CD4-positive, CD25-positive, alpha-beta regulatory T cell (primary cell): ENCODE results near the gene UNKL. TPM values are rescaled to one million over a fixed set of nuclear protein-coding genes. Genes with fewer than 3 reads are reported as not detected.

Experiments
- ATAC-seq, 2 donors: fragments of 150-1000 bp; cut with Tn5 transposase; one replicate each; pipeline ENCODE4 v1.10.0; 2021; ENCODE audit warnings: low read depth in 2 of 2, moderate number of reproducible peaks in 2 of 2, moderate library complexity in 1 of 2
- DNase-seq, 3 donors: peaks; one replicate each; pipeline versions ENCODE4 v3.0.0 to v3.0.0-alpha.2; 2012 to 2022; ENCODE audit warnings: mixed read lengths in 1 of 3
- H3K27ac ChIP-seq: one replicate; pipeline ENCODE4 v1.7.0; 2013; ENCODE audit warnings: mild to moderate bottlenecking, low read length; ENCODE audit not compliant: insufficient read depth, poor library complexity, severe bottlenecking
- H3K27me3 ChIP-seq: one replicate; pipeline ENCODE4 v1.7.0; 2013; ENCODE audit warnings: low read length; ENCODE audit not compliant: control insufficient read depth, insufficient read depth
- H3K36me3 ChIP-seq: one replicate; pipeline ENCODE4 v1.7.0; 2013; ENCODE audit warnings: mild to moderate bottlenecking, low read length, moderate library complexity; ENCODE audit not compliant: control insufficient read depth, insufficient read depth
- H3K4me1 ChIP-seq: 2 replicates; pipeline ENCODE4 v1.7.0; 2013; ENCODE audit warnings: mild to moderate bottlenecking, low read length; ENCODE audit not compliant: insufficient read depth, control insufficient read depth, poor library complexity, severe bottlenecking
- H3K4me3 ChIP-seq: one replicate; pipeline ENCODE4 v1.7.0; 2013; ENCODE audit warnings: low read depth, mild to moderate bottlenecking, low read length, moderate library complexity
- H3K9me3 ChIP-seq, 2 experiments: 1 replicate in 1 of 2; 2 replicates in 1 of 2; pipeline ENCODE4 v1.7.0; 2013; ENCODE audit warnings: low read length in 2 of 2, mild to moderate bottlenecking in 1 of 2, moderate library complexity in 1 of 2; ENCODE audit not compliant: control insufficient read depth in 2 of 2
- H3K27ac Mint-ChIP-seq, 3 donors: one replicate each; pipeline ENCODE4 v1.8.0; 2020 to 2022; ENCODE audit warnings: mild to moderate bottlenecking in 3 of 3, mixed read lengths in 3 of 3, moderate library complexity in 2 of 3
- H3K27me3 Mint-ChIP-seq: one replicate; pipeline ENCODE4 v1.8.0; 2022; ENCODE audit warnings: mild to moderate bottlenecking, mixed read lengths
- H3K36me3 Mint-ChIP-seq: one replicate; pipeline ENCODE4 v1.8.0; 2020; ENCODE audit warnings: mixed read lengths
- H3K4me1 Mint-ChIP-seq, 4 donors: one replicate each; pipeline ENCODE4 v1.8.0; 2020 to 2022; ENCODE audit warnings: mixed read lengths in 4 of 4, mild to moderate bottlenecking in 1 of 4
- H3K4me3 Mint-ChIP-seq, 4 donors: one replicate each; pipeline ENCODE4 v1.8.0; 2020 to 2022; ENCODE audit warnings: mild to moderate bottlenecking in 4 of 4, mixed read lengths in 4 of 4, moderate library complexity in 3 of 4
- H3K9me3 Mint-ChIP-seq, 7 donors: one replicate each; pipeline ENCODE4 v1.8.0; 2020 to 2022; ENCODE audit warnings: mixed read lengths in 7 of 7, mild to moderate bottlenecking in 3 of 7, moderate library complexity in 2 of 7
- polyA plus RNA-seq, 4 donors: library from polyadenylated mRNA; unstranded; fragments of 300-500 nt; fragmentation: Illumina TruSeq; gene quantifications; one replicate each; pipeline ENCODE4 v1.2.3, GENCODE V29; 2021
- total RNA-seq: library from RNA; stranded (reverse); gene quantifications from one replicate; pipeline ENCODE4 v1.2.3, GENCODE V29; 2022

The UNKL gene
- total and polyA plus RNA-seq, 5 donors from 2014 or later, result 6.3 to 94.3 (median 9.6) TPM

DNA sequence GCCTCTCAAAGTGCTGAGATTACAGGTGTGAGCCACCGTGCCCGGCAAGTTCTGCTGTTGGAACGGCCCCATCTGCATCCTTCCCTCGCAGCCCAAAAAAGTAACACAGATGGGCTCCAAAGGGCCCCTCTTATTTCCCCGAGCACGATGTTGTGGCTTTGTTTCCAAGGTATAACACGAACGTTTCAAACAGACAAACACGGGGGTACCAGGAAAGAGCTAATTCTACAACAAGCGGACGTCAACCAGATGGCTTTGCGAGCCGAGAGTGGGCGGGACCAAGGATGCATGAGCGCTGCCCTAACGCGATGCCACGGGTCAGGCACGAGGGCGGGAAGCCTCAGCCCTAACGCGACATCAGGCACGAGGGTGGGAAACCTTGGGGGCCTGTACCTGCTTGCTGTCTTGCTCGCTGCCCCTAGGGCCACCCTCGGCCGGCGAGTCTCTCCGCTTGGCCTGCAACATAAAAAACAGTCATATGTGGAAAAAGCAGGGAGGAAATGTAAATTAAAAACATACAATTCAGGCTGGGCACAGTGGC is 24.2 kb downstream of the UNKL start:
- peaks cover 0 to 5% (median 0%) of the 10 kb centered on the region in 4 donors for H3K4me1 Mint-ChIP-seq
- peaks cover 0 to 1% (median 0%) of the 10 kb centered on the region in 7 donors for H3K9me3 Mint-ChIP-seq
- no peak overlapping the region for H3K4me3 ChIP-seq
- H3K27ac Mint-ChIP-seq, result no peak overlapping the region
- DNase-seq, result no peak
- H3K36me3 Mint-ChIP-seq, result peaks cover 8% of the 10 kb centered on the region
- no peaks in the 10 kb centered on the region for H3K27me3 Mint-ChIP-seq
- H3K27me3 ChIP-seq, result no peaks in the 10 kb centered on the region
- no peaks in the 10 kb centered on the region for H3K4me1 ChIP-seq
- H3K4me3 Mint-ChIP-seq, result no peak overlapping the region
- no peaks in the 10 kb centered on the region for H3K9me3 ChIP-seq
- peaks cover 53% of the 10 kb centered on the region for H3K36me3 ChIP-seq
- H3K27ac ChIP-seq, result no peak overlapping the region
- no peak for ATAC-seq

GRCh38 chr16:1389762-1390161 is 24.7 kb downstream of the UNKL start:
- Mint-ChIP-seq H3K36me3 (peaks cover 11% of the 10 kb centered on the region), H3K27ac (peak overlapping the region in 1 of 3 donors; percentile 56), H3K4me3 (no peak overlapping the region), H3K9me3 (peaks cover 0 to 1% (median 0%) of the 10 kb centered on the region in 7 donors), H3K4me1 (peaks cover 0 to 5% (median 1%) of the 10 kb centered on the region in 4 donors), H3K27me3 (no peaks in the 10 kb centered on the region)
- H3K27ac ChIP-seq, result no peak overlapping the region
- H3K36me3 ChIP-seq, result peaks cover 52% of the 10 kb centered on the region
- no peaks in the 10 kb centered on the region for H3K9me3 ChIP-seq
- DNase-seq (no peak), ATAC-seq (no peak)
- no peak overlapping the region for H3K4me3 ChIP-seq
- H3K27me3 ChIP-seq, result no peaks in the 10 kb centered on the region
- H3K4me1 ChIP-seq, result no peaks in the 10 kb centered on the region

- DNase-seq, result no peak
- H3K36me3 Mint-ChIP-seq, result peaks cover 11% of the 10 kb centered on the region
- no peak for ATAC-seq
- no peak overlapping the region for H3K4me3 ChIP-seq
- H3K36me3 ChIP-seq, result peaks cover 36% of the 10 kb centered on the region
- H3K4me1 ChIP-seq, result no peaks in the 10 kb centered on the region
- H3K9me3 ChIP-seq, result no peaks in the 10 kb centered on the region
- no peak overlapping the region for H3K27ac Mint-ChIP-seq
- peaks cover 0 to 4% (median 1%) of the 10 kb centered on the region in 4 donors for H3K4me1 Mint-ChIP-seq
- no peaks in the 10 kb centered on the region for H3K27me3 ChIP-seq
- no peak overlapping the region for H3K27ac ChIP-seq
- H3K4me3 Mint-ChIP-seq, result no peak overlapping the region
- H3K9me3 Mint-ChIP-seq, result peaks cover 0 to 1% (median 0%) of the 10 kb centered on the region in 7 donors
- no peaks in the 10 kb centered on the region for H3K27me3 Mint-ChIP-seq
Observed at GRCh38 chr16:1387331-1387730, 27.2 kb downstream of the UNKL start.

DNA sequence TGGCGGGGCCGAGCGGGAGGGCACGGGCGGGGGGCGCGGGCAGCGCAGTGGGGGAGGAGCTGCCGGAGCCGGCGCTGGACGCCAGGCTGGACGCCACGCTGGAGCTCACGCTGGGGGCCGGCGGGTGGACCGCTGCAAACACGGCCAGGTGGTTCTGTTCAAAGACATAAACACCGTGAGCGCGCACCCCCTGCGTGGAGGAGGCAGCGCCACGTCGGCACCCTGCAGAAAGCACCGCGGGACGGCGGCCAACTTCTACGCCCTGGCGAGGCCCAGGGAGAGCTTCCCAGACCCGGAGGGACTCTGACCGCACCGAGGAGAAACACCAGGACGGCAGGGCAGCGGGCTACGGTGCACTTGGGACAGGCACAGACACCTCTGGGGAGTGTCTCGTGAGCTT is 29.3 kb downstream of the UNKL start:
- DNase-seq (no peak), ATAC-seq (no peak)
- peaks cover 2% of the 10 kb centered on the region for H3K4me1 ChIP-seq
- H3K4me3 ChIP-seq, result no peak overlapping the region
- no peaks in the 10 kb centered on the region for H3K9me3 ChIP-seq
- H3K4me1 Mint-ChIP-seq, result peaks cover under 1 to 4% (median 2%) of the 10 kb centered on the region in 4 donors
- no peaks in the 10 kb centered on the region for H3K27me3 ChIP-seq
- H3K27me3 Mint-ChIP-seq, result no peaks in the 10 kb centered on the region
- no peak overlapping the region for H3K27ac ChIP-seq
- H3K9me3 Mint-ChIP-seq, result peaks cover 0 to 1% (median 0%) of the 10 kb centered on the region in 7 donors
- no peak overlapping the region for H3K27ac Mint-ChIP-seq
- H3K36me3 ChIP-seq, result peaks cover 36% of the 10 kb centered on the region
- no peak overlapping the region for H3K4me3 Mint-ChIP-seq
- H3K36me3 Mint-ChIP-seq, result peaks cover 5% of the 10 kb centered on the region

- no peak overlapping the region for H3K4me3 ChIP-seq
- H3K9me3 ChIP-seq, result no peaks in the 10 kb centered on the region
- DNase-seq (no peak), ATAC-seq (no peak)
- H3K36me3 Mint-ChIP-seq, result peaks cover 3% of the 10 kb centered on the region
- peaks cover 22% of the 10 kb centered on the region for H3K36me3 ChIP-seq
- H3K4me1 Mint-ChIP-seq, result peaks cover 4 to 13% (median 8%) of the 10 kb centered on the region in 4 donors
- H3K27me3 ChIP-seq, result no peaks in the 10 kb centered on the region
- no peaks in the 10 kb centered on the region for H3K9me3 Mint-ChIP-seq
- no peak overlapping the region for H3K4me3 Mint-ChIP-seq
- H3K27me3 Mint-ChIP-seq, result no peaks in the 10 kb centered on the region
- H3K27ac Mint-ChIP-seq, result no peak overlapping the region
- H3K27ac ChIP-seq, result no peak overlapping the region
- peaks cover 16% of the 10 kb centered on the region for H3K4me1 ChIP-seq
Observed at GRCh38 chr16:1383556-1383955, 30.9 kb downstream of the UNKL start.

DNA sequence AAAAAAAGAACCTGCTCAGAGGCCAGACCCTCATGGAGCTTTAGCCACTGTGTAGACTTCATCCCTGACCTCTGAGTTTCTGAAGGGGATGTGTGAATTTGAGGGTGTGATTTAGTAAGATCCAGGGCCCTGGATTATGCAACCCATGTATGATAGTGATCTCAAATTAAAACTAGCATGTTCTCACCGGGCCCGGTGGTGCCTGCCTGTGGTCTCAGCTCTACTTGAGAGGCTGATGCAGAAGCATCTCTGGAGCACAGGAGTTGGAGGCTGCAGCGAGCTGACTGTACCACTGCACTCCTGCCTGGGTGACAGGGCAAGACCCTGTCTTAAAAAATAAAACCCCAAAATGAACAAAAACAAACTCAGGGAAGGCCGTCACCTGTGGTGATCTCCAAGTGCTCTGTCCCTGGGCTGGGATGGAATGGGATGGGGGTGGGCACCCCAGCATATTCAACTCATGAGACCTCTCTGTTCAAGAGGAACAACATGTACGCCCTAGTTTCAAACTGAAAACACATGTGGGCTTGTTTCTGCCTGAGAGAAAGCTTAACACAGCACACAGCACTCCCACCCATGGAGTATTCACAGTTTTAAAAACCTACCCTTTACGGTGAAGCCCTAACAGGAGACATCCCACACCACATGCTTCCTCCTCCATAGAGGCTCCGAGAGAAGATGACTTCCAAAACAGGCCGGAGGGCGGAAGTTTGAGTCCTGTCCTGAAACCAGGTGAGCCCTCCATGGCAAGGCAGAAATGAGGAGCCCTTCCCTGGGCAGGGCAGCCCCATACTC is 32.7 kb downstream of the UNKL start:
- H3K9me3 ChIP-seq, result no peaks in the 10 kb centered on the region
- H3K4me1 Mint-ChIP-seq, result peaks cover 4 to 21% (median 12%) of the 10 kb centered on the region in 4 donors
- H3K27ac Mint-ChIP-seq, result no peak overlapping the region
- no peak overlapping the region for H3K4me3 ChIP-seq
- H3K9me3 Mint-ChIP-seq, result no peaks in the 10 kb centered on the region
- H3K36me3 Mint-ChIP-seq, result peaks cover 3% of the 10 kb centered on the region
- ATAC-seq (no peak), DNase-seq (no peak)
- no peaks in the 10 kb centered on the region for H3K27me3 Mint-ChIP-seq
- peaks cover 20% of the 10 kb centered on the region for H3K36me3 ChIP-seq
- no peaks in the 10 kb centered on the region for H3K27me3 ChIP-seq
- peaks cover 18% of the 10 kb centered on the region for H3K4me1 ChIP-seq
- peak overlapping the region in 1 of 4 donors; percentile 22 for H3K4me3 Mint-ChIP-seq
- no peak overlapping the region for H3K27ac ChIP-seq

GRCh38 chr16:1380195-1380594 is 34.3 kb downstream of the UNKL start:
- peaks cover 18% of the 10 kb centered on the region for H3K4me1 ChIP-seq

More at GRCh38 chr16:1380195-1380594, 34.3 kb downstream of the UNKL start:
- Mint-ChIP-seq H3K9me3 (no peaks in the 10 kb centered on the region), H3K4me1 (peaks cover 4 to 24% (median 12%) of the 10 kb centered on the region in 4 donors), H3K27ac (no peak overlapping the region), H3K36me3 (peaks cover 3% of the 10 kb centered on the region), H3K4me3 (peak overlapping the region; percentile 60 to 84 (median 82)), H3K27me3 (no peaks in the 10 kb centered on the region)
- Histone ChIP-seq H3K27me3 (no peaks in the 10 kb centered on the region), H3K27ac (no peak overlapping the region), H3K9me3 (no peaks in the 10 kb centered on the region), H3K4me3 (no peak overlapping the region), H3K36me3 (peaks cover 19% of the 10 kb centered on the region)
- ATAC-seq (no peak), DNase-seq (no peak)
